CD4-positive, alpha-beta T cell (primary cell): ENCODE measurements around the gene KCNIP4. TPM values are rescaled to one million over a fixed set of nuclear protein-coding genes. Genes with fewer than 3 reads are reported as not detected.

Source experiments
- ATAC-seq: fragments of 200-7000 bp; cut with Tn5 transposase; one replicate; pipeline ENCODE4 v1.10.0; 2022; ENCODE audit warnings: mild to moderate bottlenecking; ENCODE audit not compliant: poor library complexity
- CTCF ChIA-PET: fragments of 350-600 bp; sonication (Branson Sonifier 250); formaldehyde crosslinking; loops from one replicate; lab custom pipeline; 2021; ENCODE audit warnings: antibody characterized with exemption, inconsistent platforms; lab: Charles Lee
- POLR2A ChIA-PET: fragments of 350-600 bp; sonication (Branson Sonifier 250); formaldehyde crosslinking; loops from one replicate; lab custom pipeline; 2021; ENCODE audit warnings: antibody characterized with exemption, inconsistent platforms; lab: Charles Lee
- DNase-seq, 14 experiments: peaks; one replicate each; pipeline ENCODE4 v3.0.0-alpha.2; 2013 to 2020; ENCODE audit warnings: mixed read lengths in 2 of 14
- H3K27ac ChIP-seq, 2 donors: one replicate each; pipeline versions ENCODE4 v1.5.1 to v1.7.0; 2013; ENCODE audit warnings: low read length in 2 of 2, low read depth in 1 of 2, mild to moderate bottlenecking in 1 of 2
- H3K27me3 ChIP-seq, 2 experiments: 1 replicate in 1 of 2; 2 replicates in 1 of 2; pipeline versions ENCODE4 v1.6.1 to v1.7.0; 2013; ENCODE audit warnings: low read length in 2 of 2, control low read depth in 1 of 2, mild to moderate bottlenecking in 1 of 2, moderate library complexity in 1 of 2; ENCODE audit not compliant: insufficient read depth in 2 of 2, control insufficient read depth in 1 of 2
- H3K36me3 ChIP-seq: one replicate; pipeline ENCODE4 v1.6.1; 2013; ENCODE audit warnings: low read length, control low read depth; ENCODE audit not compliant: insufficient read depth
- H3K4me1 ChIP-seq: one replicate; pipeline ENCODE4 v1.6.1; 2013; ENCODE audit warnings: low read length, control low read depth; ENCODE audit not compliant: insufficient read depth
- H3K4me3 ChIP-seq: one replicate; pipeline ENCODE4 v1.5.1; 2013; ENCODE audit warnings: mild to moderate bottlenecking, low read length, moderate library complexity
- H3K9me3 ChIP-seq, 2 experiments: 1 replicate in 1 of 2; 2 replicates in 1 of 2; pipeline versions ENCODE4 v1.6.1 to v1.7.0; 2013; ENCODE audit warnings: low read length in 2 of 2, mild to moderate bottlenecking in 2 of 2, control low read depth in 1 of 2, moderate library complexity in 1 of 2; ENCODE audit not compliant: control insufficient read depth in 1 of 2, insufficient read depth in 1 of 2
- H3K27ac Mint-ChIP-seq: one replicate; pipeline ENCODE4 v1.8.0; 2020; ENCODE audit warnings: mixed read lengths
- H3K27me3 Mint-ChIP-seq: one replicate; pipeline ENCODE4 v1.8.0; 2021; ENCODE audit warnings: mixed read lengths
- H3K36me3 Mint-ChIP-seq: one replicate; pipeline ENCODE4 v1.8.0; 2021; ENCODE audit warnings: low read depth, mixed read lengths
- H3K4me1 Mint-ChIP-seq: one replicate; pipeline ENCODE4 v1.8.0; 2021; ENCODE audit warnings: low read depth, mixed read lengths
- H3K4me3 Mint-ChIP-seq: one replicate; pipeline ENCODE4 v1.8.0; 2020; ENCODE audit warnings: mild to moderate bottlenecking, mixed read lengths
- H3K9me3 Mint-ChIP-seq: one replicate; pipeline ENCODE4 v1.8.0; 2020; ENCODE audit warnings: mixed read lengths
- intact Hi-C, 2 experiments: fragments of 100-400 bp; cut with DNase I in 1 of 2; cut with micrococcal nuclease in 1 of 2; formaldehyde crosslinking; loops; one replicate each; pipeline versions ENCODE4 v1.15.1 to v1.9.0; 2023 to 2025; cut with DNase I, micrococcal nuclease
- total RNA-seq, 174 experiments: library from RNA in 2 of 174; stranded (reverse) in 2 of 174; gene quantifications; one replicate each; pipeline ENCODE4 v1.2.3 and lab custom pipeline; 2021 to 2026
- TF ChIP-seq, protein P1 (sequence below): fragments of 200-600 bp; IDR thresholded peaks from one replicate; pipeline ENCODE4 v1.8.0; 2022; ENCODE audit warnings: antibody characterized with exemption, mild to moderate bottlenecking

KCNIP4 gene
- total RNA-seq, 2 experiments from 2014 or later = not detected

DNA sequence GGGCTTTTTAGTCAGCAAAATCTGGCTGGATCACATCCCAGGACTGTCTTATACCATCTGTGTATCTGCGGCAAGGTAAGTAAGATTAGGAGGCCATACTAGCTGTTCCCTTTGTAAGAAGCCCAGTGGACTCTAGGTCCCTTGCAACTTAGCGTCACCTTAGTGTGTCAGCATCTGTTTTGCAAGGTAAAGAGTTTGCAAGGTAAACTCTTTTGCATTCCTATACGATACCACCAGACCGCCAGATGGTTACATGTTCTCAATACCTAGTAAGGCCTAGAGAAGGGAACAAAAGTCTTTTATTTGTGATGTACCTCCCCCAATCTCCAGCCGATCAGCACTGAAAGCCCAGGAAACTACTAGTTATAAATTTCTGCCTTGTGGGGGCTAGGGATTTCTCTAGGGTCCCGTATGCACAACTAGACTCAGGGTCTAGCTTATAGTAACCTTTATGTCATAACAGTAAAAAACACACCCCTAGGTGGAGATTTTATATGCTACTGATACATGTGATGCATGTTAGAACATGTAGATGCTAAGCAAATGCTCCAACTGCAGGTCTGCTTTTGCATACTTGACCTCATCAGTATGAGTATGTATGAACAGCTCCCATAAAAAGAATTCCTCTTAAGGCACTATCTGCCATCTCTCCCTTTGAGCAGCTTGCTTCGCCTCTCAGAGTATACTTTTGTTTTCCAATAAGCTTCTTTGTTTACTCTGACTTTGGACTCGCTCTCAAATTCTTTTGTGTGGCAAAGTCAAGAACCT lies 78.4 kb downstream of the KCNIP4 start:
- Mint-ChIP-seq H3K27ac (no peak overlapping the region), H3K4me3 (no peak overlapping the region), H3K36me3 (no peaks in the 10 kb centered on the region), H3K4me1 (no peaks in the 10 kb centered on the region), H3K27me3 (no peaks in the 10 kb centered on the region), H3K9me3 (peaks cover 2% of the 10 kb centered on the region)
- intact Hi-C loops = no loop called here
- no peaks in the 10 kb centered on the region for H3K4me1 ChIP-seq
- DNase-seq (no peak), ATAC-seq (no peak)
- H3K4me3 ChIP-seq = no peak overlapping the region
- CTCF ChIA-PET = no interaction called here
- H3K9me3 ChIP-seq = peaks cover 0 to 4% of the 10 kb centered on the region in 2 experiments
- TF ChIP-seq, protein P1, sequence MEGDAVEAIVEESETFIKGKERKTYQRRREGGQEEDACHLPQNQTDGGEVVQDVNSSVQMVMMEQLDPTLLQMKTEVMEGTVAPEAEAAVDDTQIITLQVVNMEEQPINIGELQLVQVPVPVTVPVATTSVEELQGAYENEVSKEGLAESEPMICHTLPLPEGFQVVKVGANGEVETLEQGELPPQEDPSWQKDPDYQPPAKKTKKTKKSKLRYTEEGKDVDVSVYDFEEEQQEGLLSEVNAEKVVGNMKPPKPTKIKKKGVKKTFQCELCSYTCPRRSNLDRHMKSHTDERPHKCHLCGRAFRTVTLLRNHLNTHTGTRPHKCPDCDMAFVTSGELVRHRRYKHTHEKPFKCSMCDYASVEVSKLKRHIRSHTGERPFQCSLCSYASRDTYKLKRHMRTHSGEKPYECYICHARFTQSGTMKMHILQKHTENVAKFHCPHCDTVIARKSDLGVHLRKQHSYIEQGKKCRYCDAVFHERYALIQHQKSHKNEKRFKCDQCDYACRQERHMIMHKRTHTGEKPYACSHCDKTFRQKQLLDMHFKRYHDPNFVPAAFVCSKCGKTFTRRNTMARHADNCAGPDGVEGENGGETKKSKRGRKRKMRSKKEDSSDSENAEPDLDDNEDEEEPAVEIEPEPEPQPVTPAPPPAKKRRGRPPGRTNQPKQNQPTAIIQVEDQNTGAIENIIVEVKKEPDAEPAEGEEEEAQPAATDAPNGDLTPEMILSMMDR = no peak
- no peaks in the 10 kb centered on the region for H3K36me3 ChIP-seq
- no peaks in the 10 kb centered on the region for H3K27me3 ChIP-seq
- POLR2A ChIA-PET = no interaction called here
- H3K27ac ChIP-seq = no peak overlapping the region

DNA sequence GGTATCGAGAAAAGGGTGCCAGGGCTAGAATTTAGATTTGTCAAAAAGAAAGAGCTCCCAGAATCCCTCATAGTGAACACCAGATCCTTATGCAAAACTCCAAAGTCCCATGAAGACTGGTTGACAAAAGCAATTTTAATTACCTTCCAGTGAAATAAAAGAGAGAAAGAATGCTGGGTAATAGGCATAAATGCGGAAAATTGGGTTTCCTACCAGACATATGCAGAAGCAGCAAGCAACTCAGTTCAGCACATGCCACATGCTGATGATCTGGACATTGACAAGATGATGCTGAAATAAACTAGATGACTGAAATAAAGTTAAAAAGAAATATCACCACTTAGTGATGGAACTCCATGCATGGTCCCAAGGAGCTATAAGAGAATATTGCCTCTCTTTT lies 83.9 kb downstream of the KCNIP4 start:
- Mint-ChIP-seq H3K36me3 (no peaks in the 10 kb centered on the region), H3K9me3 (peaks cover 6% of the 10 kb centered on the region), H3K4me1 (no peaks in the 10 kb centered on the region), H3K4me3 (no peak overlapping the region), H3K27me3 (peaks cover 5% of the 10 kb centered on the region), H3K27ac (no peak overlapping the region)
- no peaks in the 10 kb centered on the region for H3K4me1 ChIP-seq
- DNase-seq (no peak), ATAC-seq (no peak)
- no peaks in the 10 kb centered on the region for H3K27me3 ChIP-seq
- H3K4me3 ChIP-seq = no peak overlapping the region
- no peak overlapping the region for H3K27ac ChIP-seq
- TF ChIP-seq, protein P1 = no peak
- peaks cover 0 to 5% of the 10 kb centered on the region in 2 experiments for H3K9me3 ChIP-seq
- ChIA-PET POLR2A (no interaction called here), CTCF (no interaction called here)
- intact Hi-C loops = no loop called here
- no peaks in the 10 kb centered on the region for H3K36me3 ChIP-seq

DNA sequence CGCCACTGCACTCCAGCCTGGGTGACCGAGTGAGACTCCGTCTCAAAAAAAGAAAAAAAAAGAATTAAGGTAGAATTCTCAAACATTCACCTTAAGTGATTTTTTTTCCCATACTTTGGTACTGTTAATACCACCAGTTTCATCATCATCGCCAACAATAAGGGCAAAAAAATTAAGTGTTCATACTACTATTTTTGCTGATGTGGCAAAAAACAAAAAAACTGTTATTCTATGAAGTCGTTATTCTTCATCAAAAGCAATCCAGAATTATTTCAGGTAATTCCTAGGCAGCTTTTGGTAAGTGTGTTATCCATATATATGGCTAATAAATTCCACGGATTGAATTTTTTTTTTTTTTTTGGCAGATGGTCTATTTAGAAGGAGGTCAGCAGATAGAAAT lies 85.7 kb downstream of the KCNIP4 start:
- Mint-ChIP-seq H3K36me3 (no peaks in the 10 kb centered on the region), H3K4me1 (no peaks in the 10 kb centered on the region), H3K4me3 (no peak overlapping the region), H3K9me3 (peaks cover 9% of the 10 kb centered on the region), H3K27ac (no peak overlapping the region), H3K27me3 (peaks cover 5% of the 10 kb centered on the region)
- ChIA-PET CTCF (no interaction called here), POLR2A (no interaction called here)
- no peaks in the 10 kb centered on the region for H3K36me3 ChIP-seq
- no peak for ATAC-seq
- intact Hi-C loops = no loop called here
- peaks cover 0 to 12% of the 10 kb centered on the region in 2 experiments for H3K9me3 ChIP-seq
- H3K4me1 ChIP-seq = no peaks in the 10 kb centered on the region
- H3K27ac ChIP-seq = no peak overlapping the region
- H3K4me3 ChIP-seq = no peak overlapping the region
- TF ChIP-seq, protein P1 = no peak
- no peak for DNase-seq
- H3K27me3 ChIP-seq = no peaks in the 10 kb centered on the region
